Activated naive CD8-positive, alpha-beta T cell treated with anti-CD3 and anti-CD28 coated beads, Interleukin-2, amount 50 U/mL, for 24 hours (primary cell): ENCODE results near the gene SLC22A1.
"Not testable (repeated sequence)": the region's sequence is repeated elsewhere in the genome, so short reads cannot be mapped to it uniquely, and the experiment has no call there.

Source experiments
- ATAC-seq: fragments of 150-1000 bp; cut with Tn5 transposase; one replicate; pipeline ENCODE4 v1.10.0; 2021
- DNase-seq: peaks from one replicate; pipeline ENCODE4 v3.0.0; 2021
- H3K27ac Mint-ChIP-seq: one replicate; pipeline ENCODE4 v1.8.0; 2021; ENCODE audit warnings: mild to moderate bottlenecking, mixed read lengths
- H3K27me3 Mint-ChIP-seq: one replicate; pipeline ENCODE4 v1.8.0; 2021; ENCODE audit warnings: mixed read lengths
- H3K36me3 Mint-ChIP-seq: one replicate; pipeline ENCODE4 v1.8.0; 2021; ENCODE audit warnings: low read depth, mixed read lengths
- H3K4me1 Mint-ChIP-seq: one replicate; pipeline ENCODE4 v1.8.0; 2021; ENCODE audit warnings: mixed read lengths
- H3K4me3 Mint-ChIP-seq: one replicate; pipeline ENCODE4 v1.8.0; 2021; ENCODE audit warnings: mild to moderate bottlenecking, moderate library complexity, mixed read lengths
- H3K9me3 Mint-ChIP-seq: one replicate; pipeline ENCODE4 v1.8.0; 2021; ENCODE audit warnings: mixed read lengths

SLC22A1 gene

GRCh38 chr6:160134779-160135547 is 13.3 kb downstream of the SLC22A1 start:
- ATAC-seq = no peak
- Mint-ChIP-seq H3K4me1 (peaks cover 17% of the 10 kb centered on the region), H3K27ac (peak overlapping the region; percentile 39)

GRCh38 chr6:160135907-160136655 is 14.5 kb downstream of the SLC22A1 start:
- no peak for ATAC-seq
- H3K27me3 Mint-ChIP-seq = no peaks in the 10 kb centered on the region
- peaks cover 17% of the 10 kb centered on the region for H3K4me1 Mint-ChIP-seq
- no peak overlapping the region for H3K4me3 Mint-ChIP-seq
- DNase-seq = no peak
- H3K36me3 Mint-ChIP-seq = no peaks in the 10 kb centered on the region
- no peak overlapping the region for H3K27ac Mint-ChIP-seq
- H3K9me3 Mint-ChIP-seq = no peaks in the 10 kb centered on the region

More at GRCh38 chr6:160134779-160135547, 13.3 kb downstream of the SLC22A1 start:
- Mint-ChIP-seq H3K36me3 (no peaks in the 10 kb centered on the region), H3K9me3 (no peaks in the 10 kb centered on the region), H3K27me3 (no peaks in the 10 kb centered on the region), H3K4me3 (no peak overlapping the region)
- no peak for DNase-seq

- Mint-ChIP-seq H3K36me3 (no peaks in the 10 kb centered on the region), H3K4me1 (peaks cover 17% of the 10 kb centered on the region), H3K27ac (no peak overlapping the region), H3K27me3 (no peaks in the 10 kb centered on the region), H3K4me3 (no peak overlapping the region), H3K9me3 (no peaks in the 10 kb centered on the region)
- DNase-seq (no peak), ATAC-seq (no peak)
These were observed 15.7 kb downstream of the SLC22A1 start for GRCh38 chr6:160137130-160137988.

GRCh38 chr6:160137989-160138835 is 16.6 kb downstream of the SLC22A1 start:
- DNase-seq (peak; percentile 63), ATAC-seq (no peak)
- Mint-ChIP-seq H3K27me3 (no peaks in the 10 kb centered on the region), H3K27ac (no peak overlapping the region), H3K4me1 (peaks cover 17% of the 10 kb centered on the region), H3K4me3 (no peak overlapping the region), H3K9me3 (no peaks in the 10 kb centered on the region), H3K36me3 (no peaks in the 10 kb centered on the region)

- Mint-ChIP-seq H3K27me3 (no peaks in the 10 kb centered on the region), H3K4me1 (peaks cover 17% of the 10 kb centered on the region), H3K36me3 (peaks cover 2% of the 10 kb centered on the region), H3K27ac (peak overlapping the region; percentile 64), H3K9me3 (no peaks in the 10 kb centered on the region), H3K4me3 (no peak overlapping the region)
- DNase-seq = no peak
- no peak for ATAC-seq
These were observed 17.3 kb downstream of the SLC22A1 start for GRCh38 chr6:160138839-160139419.

GRCh38 chr6:160139420-160139851 is 17.8 kb downstream of the SLC22A1 start:
- ATAC-seq = peak; percentile 42
- Mint-ChIP-seq H3K9me3 (no peaks in the 10 kb centered on the region), H3K27ac (peak overlapping the region; percentile 64)

GRCh38 chr6:160140493-160140892 is 18.9 kb downstream of the SLC22A1 start:
- H3K9me3 Mint-ChIP-seq, H3K4me3 Mint-ChIP-seq, H3K27me3 Mint-ChIP-seq, H3K27ac Mint-ChIP-seq, DNase-seq, H3K36me3 Mint-ChIP-seq, ATAC-seq: not testable (repeated sequence)
- peaks cover 17% of the 10 kb centered on the region for H3K4me1 Mint-ChIP-seq

More at GRCh38 chr6:160139420-160139851, 17.8 kb downstream of the SLC22A1 start:
- Mint-ChIP-seq H3K4me1 (peaks cover 17% of the 10 kb centered on the region), H3K4me3 (no peak overlapping the region), H3K36me3 (peaks cover 2% of the 10 kb centered on the region), H3K27me3 (no peaks in the 10 kb centered on the region)
- DNase-seq = no peak

- Mint-ChIP-seq H3K27me3 (no peaks in the 10 kb centered on the region), H3K36me3 (peaks cover 2% of the 10 kb centered on the region), H3K27ac (no peak overlapping the region), H3K9me3 (no peaks in the 10 kb centered on the region), H3K4me1 (peaks cover 17% of the 10 kb centered on the region), H3K4me3 (no peak overlapping the region)
- ATAC-seq (no peak), DNase-seq (no peak)
These were observed 19.5 kb downstream of the SLC22A1 start for GRCh38 chr6:160141001-160141726.

- no peak overlapping the region for H3K27ac Mint-ChIP-seq
These were observed 20.6 kb downstream of the SLC22A1 start for GRCh38 chr6:160142115-160142715.

GRCh38 chr6:160146454-160147145 is 25.0 kb downstream of the SLC22A1 start:
- ATAC-seq (no peak), DNase-seq (no peak)
- no peak overlapping the region for H3K27ac Mint-ChIP-seq
- peaks cover 5% of the 10 kb centered on the region for H3K9me3 Mint-ChIP-seq
- no peaks in the 10 kb centered on the region for H3K4me1 Mint-ChIP-seq
- no peak overlapping the region for H3K4me3 Mint-ChIP-seq
- peaks cover 5% of the 10 kb centered on the region for H3K36me3 Mint-ChIP-seq
- H3K27me3 Mint-ChIP-seq = peaks cover 2% of the 10 kb centered on the region

More at GRCh38 chr6:160142115-160142715, 20.6 kb downstream of the SLC22A1 start:
- Mint-ChIP-seq H3K4me1 (peaks cover 17% of the 10 kb centered on the region), H3K4me3 (no peak overlapping the region), H3K36me3 (peaks cover 2% of the 10 kb centered on the region), H3K9me3 (no peaks in the 10 kb centered on the region), H3K27me3 (no peaks in the 10 kb centered on the region)
- no peak for DNase-seq
- ATAC-seq = no peak

GRCh38 chr6:160147146-160147536 is 25.5 kb downstream of the SLC22A1 start:
- Mint-ChIP-seq H3K36me3 (peaks cover 9% of the 10 kb centered on the region), H3K27ac (no peak overlapping the region), H3K4me1 (no peaks in the 10 kb centered on the region), H3K4me3 (no peak overlapping the region), H3K9me3 (peaks cover 6% of the 10 kb centered on the region), H3K27me3 (peaks cover 2% of the 10 kb centered on the region)
- no peak for DNase-seq
- ATAC-seq = no peak

GRCh38 chr6:160154471-160154870 is 32.9 kb downstream of the SLC22A1 start:
- DNase-seq (no peak), ATAC-seq (no peak)
- H3K4me3 Mint-ChIP-seq = no peak overlapping the region
- peaks cover 10% of the 10 kb centered on the region for H3K9me3 Mint-ChIP-seq
- H3K4me1 Mint-ChIP-seq = no peaks in the 10 kb centered on the region
- no peaks in the 10 kb centered on the region for H3K27me3 Mint-ChIP-seq
- no peak overlapping the region for H3K27ac Mint-ChIP-seq
- peaks cover 19% of the 10 kb centered on the region for H3K36me3 Mint-ChIP-seq
